Caco-2 (cell line): ENCODE results near the gene DEPP1. TPM values are rescaled to one million over a fixed set of nuclear protein-coding genes. Genes with fewer than 3 reads are reported as not detected.

Source experiments
- BruUV-seq: library from RNA; stranded (reverse); fragments of 400-500 nt; replicated peaks from 2 replicates; lab custom pipeline; 2021; lab: Mats Ljungman, UMichigan
- CTCF ChIA-PET: fragments of 300-600 bp; sonication (Branson Sonifier 250); formaldehyde crosslinking; loops from one replicate; lab custom pipeline; 2022; ENCODE audit warnings: antibody characterized with exemption; lab: Charles Lee
- POLR2A ChIA-PET: fragments of 300-600 bp; sonication (Branson Sonifier 250); formaldehyde crosslinking; loops from one replicate; lab custom pipeline; 2022; ENCODE audit warnings: antibody characterized with exemption; lab: Charles Lee
- DNase-seq, 2 experiments: peaks; one replicate each; pipeline versions ENCODE4 v3.0.0 to v3.0.0-alpha.2; 2020 to 2022
- H3K27me3 ChIP-seq: replicated peaks from 2 replicates; pipeline ENCODE4 v1.6.0; 2011; ENCODE audit warnings: low read length; ENCODE audit not compliant: control insufficient read depth, insufficient read depth
- H3K36me3 ChIP-seq: 2 replicates; pipeline ENCODE4 v1.5.1; 2011; ENCODE audit warnings: low read length; ENCODE audit not compliant: control insufficient read depth, insufficient read depth
- H3K4me1 ChIP-seq: fragments of 250-450 bp; sonication (Bioruptor Pico); 2 replicates; pipeline ENCODE4 v1.5.1; 2020; ENCODE audit warnings: mild to moderate bottlenecking
- H3K4me3 ChIP-seq: 2 replicates; pipeline ENCODE4 v1.5.1; 2011; ENCODE audit warnings: low read depth, mild to moderate bottlenecking, control low read depth, low read length
- H3K9me3 ChIP-seq: fragments of 250-450 bp; sonication (Bioruptor Pico); 2 replicates; pipeline ENCODE4 v1.5.1; 2020; ENCODE audit warnings: mild to moderate bottlenecking, moderate library complexity
- H3K27ac Mint-ChIP-seq: one replicate; pipeline ENCODE4 v1.8.0; 2022; ENCODE audit warnings: mixed read lengths; ENCODE audit not compliant: unreplicated experiment
- H3K27me3 Mint-ChIP-seq: one replicate; pipeline ENCODE4 v1.8.0; 2022; ENCODE audit warnings: mixed read lengths; ENCODE audit not compliant: insufficient read depth, unreplicated experiment
- H3K36me3 Mint-ChIP-seq: one replicate; pipeline ENCODE4 v1.8.0; 2022; ENCODE audit warnings: mild to moderate bottlenecking, mixed read lengths; ENCODE audit not compliant: insufficient read depth, unreplicated experiment
- H3K4me1 Mint-ChIP-seq: one replicate; pipeline ENCODE4 v1.8.0; 2022; ENCODE audit warnings: low read depth, mixed read lengths; ENCODE audit not compliant: unreplicated experiment
- H3K4me3 Mint-ChIP-seq: one replicate; pipeline ENCODE4 v1.8.0; 2022; ENCODE audit warnings: mild to moderate bottlenecking, moderate library complexity, mixed read lengths; ENCODE audit not compliant: unreplicated experiment
- H3K9me3 Mint-ChIP-seq: one replicate; pipeline ENCODE4 v1.8.0; 2022; ENCODE audit warnings: mixed read lengths; ENCODE audit not compliant: unreplicated experiment
- intact Hi-C: fragments of 100-400 bp; cut with micrococcal nuclease; formaldehyde crosslinking; loops from one replicate; pipeline ENCODE4 v1.10.0; 2022; ENCODE audit not compliant: unreplicated experiment
- total RNA-seq: library from RNA; stranded (reverse); gene quantifications from 2 replicates; pipeline ENCODE4 v1.2.3, GENCODE V29; 2022
- TF ChIP-seq, protein P1 (sequence below), 2 experiments: fragments of 200-600 bp in 1 of 2; IDR thresholded peaks; 1 replicate in 1 of 2; 2 replicates in 1 of 2; pipeline versions ENCODE4 v1.5.1 to v1.8.0; 2011 to 2022; ENCODE audit warnings: antibody characterized with exemption in 1 of 2, control low read depth in 1 of 2, inconsistent platforms in 1 of 2, low read depth in 1 of 2, low read length in 1 of 2, mild to moderate bottlenecking in 1 of 2, moderate library complexity in 1 of 2; ENCODE audit not compliant: insufficient read depth in 1 of 2, severe bottlenecking in 1 of 2, unreplicated experiment in 1 of 2

Gene DEPP1
- total RNA-seq, 1 experiment from 2014 or later, result 13.6 TPM

DNA sequence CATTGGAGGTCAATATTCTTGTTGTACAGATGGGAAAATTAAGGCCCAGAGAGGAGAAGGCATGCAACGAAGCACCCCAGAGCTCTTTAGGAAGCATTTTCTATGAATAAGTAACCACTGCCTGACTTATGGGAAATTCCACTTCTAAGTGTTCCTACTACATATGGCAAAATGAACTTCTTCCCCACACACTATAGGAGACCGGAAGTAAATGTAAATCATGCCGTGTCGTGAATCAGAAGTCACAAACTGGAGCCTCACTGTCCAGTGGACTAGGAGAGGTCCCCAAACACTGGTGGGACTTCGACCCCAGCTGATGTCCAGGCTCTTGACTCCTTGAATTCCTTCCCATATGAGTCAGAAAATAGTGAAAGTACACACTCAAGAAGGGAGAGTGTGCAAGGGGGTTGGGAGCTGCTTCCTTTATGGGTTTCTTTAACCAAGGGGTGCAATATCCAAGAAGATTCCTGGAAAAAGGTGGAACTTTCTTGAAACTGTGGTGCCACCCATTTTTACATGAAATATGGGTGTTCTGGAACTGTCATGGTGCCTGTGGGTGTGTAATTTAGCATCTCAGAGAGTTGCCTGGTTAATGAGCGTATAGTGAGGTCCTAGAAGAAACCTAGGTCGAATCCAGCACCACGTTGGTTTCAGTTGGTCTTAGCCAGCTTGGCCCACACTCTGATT is 12.3 kb downstream of the DEPP1 start:
- Mint-ChIP-seq H3K4me1 (peaks cover 45% of the 10 kb centered on the region), H3K36me3 (peaks cover 10% of the 10 kb centered on the region), H3K27ac (peak overlapping the region; percentile 54), H3K9me3 (peaks cover 11% of the 10 kb centered on the region), H3K27me3 (no peaks in the 10 kb centered on the region), H3K4me3 (peak overlapping the region; percentile 54)
- ChIA-PET CTCF (interaction anchor here (1.0 to 2.4 kb wide), 5 partner anchors 9 to 34 kb away, joined by 3 to 12 read pairs (median 6); partner anchors contain the start of gene DEPP1), POLR2A (no interaction called here)
- Histone ChIP-seq H3K27me3 (no peaks in the 10 kb centered on the region), H3K4me1 (peaks cover 49% of the 10 kb centered on the region), H3K9me3 (no peaks in the 10 kb centered on the region), H3K36me3 (0 out of 2 replicates have a peak, but pooled peaks cover 4% of the 10 kb centered on the region), H3K4me3 (no peak overlapping the region)
- intact Hi-C loops, result loop anchor here (1.0 kb wide), 1 partner anchor 9 kb away; no protein-coding TSS in a partner anchor
- TF ChIP-seq, protein P1, sequence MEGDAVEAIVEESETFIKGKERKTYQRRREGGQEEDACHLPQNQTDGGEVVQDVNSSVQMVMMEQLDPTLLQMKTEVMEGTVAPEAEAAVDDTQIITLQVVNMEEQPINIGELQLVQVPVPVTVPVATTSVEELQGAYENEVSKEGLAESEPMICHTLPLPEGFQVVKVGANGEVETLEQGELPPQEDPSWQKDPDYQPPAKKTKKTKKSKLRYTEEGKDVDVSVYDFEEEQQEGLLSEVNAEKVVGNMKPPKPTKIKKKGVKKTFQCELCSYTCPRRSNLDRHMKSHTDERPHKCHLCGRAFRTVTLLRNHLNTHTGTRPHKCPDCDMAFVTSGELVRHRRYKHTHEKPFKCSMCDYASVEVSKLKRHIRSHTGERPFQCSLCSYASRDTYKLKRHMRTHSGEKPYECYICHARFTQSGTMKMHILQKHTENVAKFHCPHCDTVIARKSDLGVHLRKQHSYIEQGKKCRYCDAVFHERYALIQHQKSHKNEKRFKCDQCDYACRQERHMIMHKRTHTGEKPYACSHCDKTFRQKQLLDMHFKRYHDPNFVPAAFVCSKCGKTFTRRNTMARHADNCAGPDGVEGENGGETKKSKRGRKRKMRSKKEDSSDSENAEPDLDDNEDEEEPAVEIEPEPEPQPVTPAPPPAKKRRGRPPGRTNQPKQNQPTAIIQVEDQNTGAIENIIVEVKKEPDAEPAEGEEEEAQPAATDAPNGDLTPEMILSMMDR (IDR thresholded peaks at IDR 0.05; ENCODE audit: insufficient read depth in 1 of 2, low read depth in 1 of 2, low read length in 1 of 2, severe bottlenecking in 1 of 2, unreplicated experiment in 1 of 2), result no peak
- DNase-seq, result peak in 1 of 2 experiments; percentile 79
- BruUV-seq, result no TSS peak

- Mint-ChIP-seq H3K36me3 (peaks cover 10% of the 10 kb centered on the region), H3K4me3 (peak overlapping the region; percentile 54), H3K27ac (peak overlapping the region; percentile 54), H3K9me3 (peaks cover 11% of the 10 kb centered on the region), H3K4me1 (peaks cover 50% of the 10 kb centered on the region), H3K27me3 (no peaks in the 10 kb centered on the region)
- H3K4me1 ChIP-seq, result peaks cover 55% of the 10 kb centered on the region
- 0 out of 2 replicates have a peak, but pooled peaks cover 4% of the 10 kb centered on the region for H3K36me3 ChIP-seq
- POLR2A ChIA-PET, result no interaction called here
- DNase-seq, result no peak
- H3K9me3 ChIP-seq, result no peaks in the 10 kb centered on the region
- no peak overlapping the region for H3K4me3 ChIP-seq
- intact Hi-C loops, result loop anchor here (1.0 kb wide), 1 partner anchor 10 kb away; no protein-coding TSS in a partner anchor
- TF ChIP-seq, protein P1 (IDR thresholded peaks at IDR 0.05; ENCODE audit: insufficient read depth in 1 of 2, low read depth in 1 of 2, low read length in 1 of 2, severe bottlenecking in 1 of 2, unreplicated experiment in 1 of 2), result no peak
- no peaks in the 10 kb centered on the region for H3K27me3 ChIP-seq
- BruUV-seq, result no TSS peak
- CTCF ChIA-PET, result interaction anchor here (1.0 to 2.4 kb wide), 4 partner anchors 10 to 33 kb away, joined by 3 to 12 read pairs (median 6); partner anchors contain the start of gene DEPP1
Measured at GRCh38 chr10:44965651-44966097, 12.9 kb downstream of the DEPP1 start.

- Mint-ChIP-seq H3K27me3 (no peaks in the 10 kb centered on the region), H3K9me3 (peaks cover 11% of the 10 kb centered on the region), H3K4me1 (peaks cover 55% of the 10 kb centered on the region), H3K36me3 (peaks cover 16% of the 10 kb centered on the region), H3K4me3 (no peak overlapping the region), H3K27ac (peak overlapping the region; percentile 54)
- BruUV-seq, result no TSS peak
- H3K27me3 ChIP-seq, result no peaks in the 10 kb centered on the region
- H3K4me1 ChIP-seq, result peaks cover 61% of the 10 kb centered on the region
- H3K9me3 ChIP-seq, result no peaks in the 10 kb centered on the region
- intact Hi-C loops, result no loop called here
- POLR2A ChIA-PET, result no interaction called here
- CTCF ChIA-PET, result interaction anchor here (0.8 to 1.6 kb wide), 2 partner anchors 10 to 12 kb away, joined by 3 to 11 read pairs; no protein-coding TSS in a partner anchor
- DNase-seq, result no peak
- 0 out of 2 replicates have a peak, but pooled peaks cover 4% of the 10 kb centered on the region for H3K36me3 ChIP-seq
- H3K4me3 ChIP-seq, result no peak overlapping the region
- TF ChIP-seq, protein P1 (IDR thresholded peaks at IDR 0.05; ENCODE audit: insufficient read depth in 1 of 2, low read depth in 1 of 2, low read length in 1 of 2, severe bottlenecking in 1 of 2, unreplicated experiment in 1 of 2), result no peak
Measured at GRCh38 chr10:44965104-44965503, 13.5 kb downstream of the DEPP1 start.
